Stimulated activated CD8-positive, alpha-beta memory T cell treated with anti-CD3 and anti-CD28 coated beads, Interleukin-12 subunit alpha, Interleukin-12 subunit beta, amount 100 ng/mL, for 24 hours (primary cell): ENCODE measurements around the gene TRPM4.
"Not testable (repeated sequence)": the region's sequence is repeated elsewhere in the genome, so short reads cannot be mapped to it uniquely, and the experiment has no call there.

ENCODE experiments used
- DNase-seq: peaks from one replicate; pipeline ENCODE4 v3.0.0-alpha.2; 2020; ENCODE audit errors: extremely low read depth

Gene TRPM4

GRCh38 chr19:49190781-49191180, 33.2 kb downstream of the TRPM4 start:
- no peak for DNase-seq

GRCh38 chr19:49193822-49194394, 36.3 kb downstream of the TRPM4 start:
- DNase-seq: no peak

DNA sequence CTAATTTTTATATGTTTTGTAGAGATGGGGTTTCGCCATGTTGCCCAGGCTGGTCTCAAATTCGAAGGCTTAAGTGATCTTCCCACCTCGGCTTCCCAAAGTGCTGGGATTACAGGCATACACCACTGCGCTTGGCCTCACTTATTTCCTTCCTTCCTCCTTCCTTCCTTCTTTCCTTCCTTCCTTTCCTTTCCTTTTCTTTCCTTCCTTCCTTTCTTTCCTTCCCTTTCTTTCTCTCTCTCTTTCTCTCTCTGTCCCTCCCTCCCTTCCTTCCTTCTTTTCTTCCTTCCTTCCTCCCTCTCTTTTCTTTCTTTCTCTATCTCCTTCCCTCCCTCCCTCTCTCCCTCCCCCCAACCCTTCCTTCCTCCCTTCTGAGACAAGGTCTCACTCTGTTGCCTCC, 36.8 kb downstream of the TRPM4 start:
- DNase-seq: no peak

DNA sequence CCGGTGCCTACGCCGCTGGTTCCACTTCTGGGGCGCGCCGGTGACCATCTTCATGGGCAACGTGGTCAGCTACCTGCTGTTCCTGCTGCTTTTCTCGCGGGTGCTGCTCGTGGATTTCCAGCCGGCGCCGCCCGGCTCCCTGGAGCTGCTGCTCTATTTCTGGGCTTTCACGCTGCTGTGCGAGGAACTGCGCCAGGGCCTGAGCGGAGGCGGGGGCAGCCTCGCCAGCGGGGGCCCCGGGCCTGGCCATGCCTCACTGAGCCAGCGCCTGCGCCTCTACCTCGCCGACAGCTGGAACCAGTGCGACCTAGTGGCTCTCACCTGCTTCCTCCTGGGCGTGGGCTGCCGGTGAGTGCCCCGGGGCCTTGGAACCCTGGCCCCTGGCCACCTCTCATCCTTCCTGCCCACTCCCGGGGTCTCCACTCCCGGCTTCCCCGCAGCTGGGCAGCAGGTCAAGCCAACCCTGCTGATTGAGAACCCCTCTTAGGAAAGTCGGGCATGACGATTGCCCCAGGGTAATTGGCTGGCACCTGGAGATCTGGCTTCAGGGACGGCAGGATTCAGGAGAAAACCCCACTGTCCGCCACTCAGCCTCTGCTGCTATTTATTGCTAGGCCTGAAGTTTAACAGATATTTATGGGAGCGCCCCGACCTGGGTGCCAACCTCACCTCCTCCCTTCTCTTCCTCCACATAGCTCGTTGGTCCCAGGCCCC, 39.1 kb downstream of the TRPM4 start:
- DNase-seq: no peak

DNA sequence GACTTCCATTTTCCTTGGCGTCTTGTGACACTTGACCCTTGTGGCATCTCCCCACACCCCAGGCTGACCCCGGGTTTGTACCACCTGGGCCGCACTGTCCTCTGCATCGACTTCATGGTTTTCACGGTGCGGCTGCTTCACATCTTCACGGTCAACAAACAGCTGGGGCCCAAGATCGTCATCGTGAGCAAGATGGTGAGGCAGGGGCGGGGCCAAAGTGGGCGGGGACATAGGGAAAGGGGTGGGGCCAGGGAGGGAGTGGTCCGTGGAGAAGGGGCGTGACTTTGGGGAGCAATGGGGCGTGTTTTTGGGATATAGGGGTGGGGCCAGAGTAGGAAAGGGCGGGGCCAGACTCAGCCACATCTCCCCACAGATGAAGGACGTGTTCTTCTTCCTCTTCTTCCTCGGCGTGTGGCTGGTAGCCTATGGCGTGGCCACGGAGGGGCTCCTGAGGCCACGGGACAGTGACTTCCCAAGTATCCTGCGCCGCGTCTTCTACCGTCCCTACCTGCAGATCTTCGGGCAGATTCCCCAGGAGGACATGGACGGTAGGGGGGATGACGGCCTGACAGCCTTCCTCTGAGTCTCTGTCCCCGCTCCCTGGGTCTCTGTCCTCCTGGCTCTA, 42.8 kb downstream of the TRPM4 start:
- DNase-seq: no peak

GRCh38 chr19:49201042-49201441, 43.5 kb downstream of the TRPM4 start:
- no peak for DNase-seq

DNA sequence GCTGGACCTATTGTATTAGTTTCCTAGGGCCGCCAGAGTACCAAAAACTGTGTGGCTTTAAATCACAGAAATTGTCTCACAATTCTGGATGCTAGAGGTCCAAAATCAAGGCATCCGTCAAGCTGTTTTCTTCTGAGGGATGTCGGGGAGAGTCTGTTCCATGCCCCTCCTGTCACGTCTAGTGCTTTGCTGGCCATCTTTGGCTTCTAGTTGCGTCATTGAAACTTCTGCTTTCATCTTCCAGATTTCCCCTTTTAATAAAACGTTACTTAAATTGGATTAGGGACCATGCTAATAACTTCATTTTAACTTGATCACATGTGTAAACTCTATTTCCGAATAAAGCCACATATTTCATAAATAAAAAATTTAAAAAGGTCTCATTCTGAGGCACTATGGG, 47.5 kb downstream of the TRPM4 start:
- no peak for DNase-seq

DNA sequence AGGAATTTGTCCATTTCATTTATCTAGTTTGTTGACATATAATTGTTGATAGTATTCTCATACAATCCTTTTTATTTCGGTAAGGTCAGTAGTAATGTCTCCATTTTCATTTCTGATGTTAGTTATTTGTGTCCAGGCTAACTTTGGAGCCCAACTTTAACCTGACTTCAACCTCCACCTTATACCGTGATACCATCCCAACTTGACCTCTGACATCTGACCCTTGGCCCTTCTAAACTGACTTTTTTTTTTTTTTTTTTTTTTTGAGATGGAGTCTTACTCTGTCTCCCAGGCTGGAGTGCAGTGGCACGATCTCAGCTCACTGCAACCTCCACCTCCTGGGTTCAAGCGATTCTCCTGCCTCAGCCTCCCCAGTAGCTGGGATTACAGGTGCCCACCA, 51.9 kb downstream of the TRPM4 start:
- not testable (repeated sequence) for DNase-seq

DNA sequence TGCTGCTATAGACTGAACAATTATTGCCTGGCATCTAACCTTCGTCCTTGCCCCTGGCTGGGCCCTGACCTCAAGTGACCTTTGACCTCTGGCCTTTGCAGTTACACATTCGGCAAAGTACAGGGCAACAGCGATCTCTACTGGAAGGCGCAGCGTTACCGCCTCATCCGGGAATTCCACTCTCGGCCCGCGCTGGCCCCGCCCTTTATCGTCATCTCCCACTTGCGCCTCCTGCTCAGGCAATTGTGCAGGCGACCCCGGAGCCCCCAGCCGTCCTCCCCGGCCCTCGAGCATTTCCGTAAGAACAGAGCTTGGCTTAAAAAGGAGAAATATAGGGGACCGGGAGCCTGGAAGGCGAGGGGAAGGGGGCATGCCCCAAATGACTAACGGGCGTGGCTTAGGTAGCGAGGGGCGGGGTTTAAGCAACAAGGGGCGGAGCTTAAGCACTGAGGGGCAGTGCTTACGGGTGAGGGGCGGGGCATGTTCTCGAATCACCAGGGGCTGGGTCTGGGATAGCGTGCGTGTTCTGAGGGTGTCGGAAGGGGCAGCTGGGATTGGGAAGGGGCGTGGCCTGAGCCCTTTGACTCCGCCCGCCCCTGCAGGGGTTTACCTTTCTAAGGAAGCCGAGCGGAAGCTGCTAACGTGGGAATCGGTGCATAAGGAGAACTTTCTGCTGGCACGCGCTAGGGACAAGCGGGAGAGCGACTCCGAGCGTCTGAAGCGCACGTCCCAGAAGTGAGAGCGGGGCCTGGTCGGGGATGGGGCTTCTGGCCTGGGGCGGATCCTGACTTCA, 52.7 kb downstream of the TRPM4 start:
- no peak for DNase-seq

DNA sequence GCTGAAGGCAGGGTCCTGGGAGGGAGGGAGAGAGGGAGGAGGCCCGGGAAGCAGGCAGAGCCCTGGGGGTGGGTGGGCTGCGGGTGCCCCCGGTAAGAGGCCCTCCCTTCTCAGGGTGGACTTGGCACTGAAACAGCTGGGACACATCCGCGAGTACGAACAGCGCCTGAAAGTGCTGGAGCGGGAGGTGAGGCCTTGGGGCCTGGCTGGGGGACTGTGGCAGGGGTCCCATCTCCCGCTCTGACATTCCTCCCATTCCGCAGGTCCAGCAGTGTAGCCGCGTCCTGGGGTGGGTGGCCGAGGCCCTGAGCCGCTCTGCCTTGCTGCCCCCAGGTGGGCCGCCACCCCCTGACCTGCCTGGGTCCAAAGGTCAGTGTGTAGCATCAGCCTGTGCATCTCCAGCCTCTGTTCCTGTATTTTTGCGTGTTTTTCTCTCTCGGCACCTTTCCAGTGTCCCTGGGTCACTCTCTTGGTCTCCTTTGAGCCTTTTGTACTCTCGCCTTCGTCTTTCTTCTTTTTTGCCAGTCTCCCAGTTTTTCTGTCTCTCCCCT, 53.4 kb downstream of the TRPM4 start:
- DNase-seq: no peak

DNA sequence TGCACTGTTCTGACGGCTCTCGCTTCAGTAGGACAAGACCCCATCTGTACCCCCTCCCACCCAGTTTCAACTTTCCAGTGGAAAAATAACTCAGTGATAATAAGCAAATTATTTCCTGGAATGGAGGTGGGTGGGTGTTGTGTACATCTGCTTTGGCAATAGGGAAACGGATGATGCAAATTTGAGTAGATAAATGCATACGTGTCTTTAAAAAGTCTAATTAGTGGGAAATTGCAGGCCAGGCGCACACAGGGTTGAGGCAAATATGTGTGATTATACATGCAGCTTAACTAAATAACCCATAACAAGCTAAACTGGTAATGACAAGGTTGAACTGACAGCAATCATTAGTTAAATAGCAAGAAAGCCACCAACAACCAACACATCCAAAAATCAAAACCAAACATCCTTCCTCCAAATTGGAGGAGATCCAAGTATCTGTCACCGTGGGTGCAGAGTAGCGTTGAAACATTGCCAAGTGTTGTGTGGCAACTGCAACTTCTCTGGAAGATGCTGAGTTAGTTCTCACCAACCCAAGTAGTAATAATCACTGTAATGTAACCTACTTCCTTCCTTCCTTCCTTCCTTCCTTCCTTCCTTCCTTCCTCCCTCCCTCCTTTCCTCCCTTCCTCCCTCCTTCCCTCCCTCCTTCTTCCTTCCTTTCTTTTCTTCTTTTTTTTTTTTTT, 54.6 kb downstream of the TRPM4 start:
- no peak for DNase-seq

DNA sequence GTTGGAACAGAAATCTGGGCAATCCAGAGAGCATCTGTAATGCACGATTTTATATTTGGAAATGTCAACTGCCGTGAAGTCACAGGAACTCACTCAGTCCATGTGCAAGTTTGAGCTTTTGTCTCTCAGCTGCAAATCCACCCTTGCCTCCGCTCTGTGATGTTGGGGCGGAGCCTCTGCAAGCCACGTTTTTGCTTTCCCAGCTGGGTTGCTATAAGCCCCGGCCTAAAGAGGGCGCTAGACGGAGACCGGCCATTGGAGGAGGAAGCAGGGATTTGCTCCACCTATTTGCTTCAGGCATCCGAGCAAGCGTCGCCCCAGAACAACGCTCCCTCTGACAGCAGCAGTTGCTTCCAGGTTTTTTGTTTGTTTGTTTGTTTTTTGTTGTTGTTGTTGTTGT, 56.2 kb downstream of the TRPM4 start:
- DNase-seq: no peak

GRCh38 chr19:49214701-49215100, 57.1 kb downstream of the TRPM4 start:
- DNase-seq: no peak

DNA sequence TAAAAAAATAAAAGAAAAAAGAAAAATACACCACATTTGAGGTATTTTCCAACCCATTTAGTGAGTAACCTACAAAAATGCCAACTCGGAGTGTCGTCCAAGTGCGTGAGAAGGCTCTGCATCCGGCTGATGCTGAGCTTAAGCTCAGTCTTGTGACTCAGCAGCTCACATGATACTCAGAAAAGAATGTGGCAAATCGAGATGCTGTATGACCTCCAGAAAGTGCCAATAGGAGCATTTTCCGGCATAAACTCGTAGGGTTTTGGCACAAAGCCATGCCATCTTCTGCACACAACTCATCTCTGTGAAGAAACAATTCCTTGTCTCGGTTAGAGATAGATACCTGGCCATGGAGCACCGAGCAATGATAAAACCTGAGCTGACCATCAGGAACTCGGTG, 58.5 kb downstream of the TRPM4 start:
- DNase-seq: no peak

GRCh38 chr19:49217382-49217781, 59.8 kb downstream of the TRPM4 start:
- no peak for DNase-seq

DNA sequence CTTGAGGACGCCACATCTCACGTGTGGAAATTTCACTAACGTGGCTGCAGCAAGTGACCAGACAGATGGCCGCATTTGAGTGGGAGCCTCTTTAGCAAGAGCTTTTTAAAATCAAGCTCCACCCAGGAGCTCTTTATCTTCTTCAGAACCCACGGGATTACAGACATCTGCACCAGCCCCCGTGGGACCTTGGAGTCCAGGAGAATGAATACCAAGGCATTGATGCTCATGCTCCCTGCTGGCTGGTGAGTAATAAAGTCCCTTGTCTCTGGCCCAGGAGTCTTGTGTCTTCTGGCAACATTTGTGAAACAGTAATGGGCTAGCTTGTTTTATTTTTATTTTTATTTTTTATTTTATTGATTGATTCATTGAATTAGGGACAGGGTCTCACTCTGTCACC, 64.4 kb downstream of the TRPM4 start:
- no peak for DNase-seq

DNA sequence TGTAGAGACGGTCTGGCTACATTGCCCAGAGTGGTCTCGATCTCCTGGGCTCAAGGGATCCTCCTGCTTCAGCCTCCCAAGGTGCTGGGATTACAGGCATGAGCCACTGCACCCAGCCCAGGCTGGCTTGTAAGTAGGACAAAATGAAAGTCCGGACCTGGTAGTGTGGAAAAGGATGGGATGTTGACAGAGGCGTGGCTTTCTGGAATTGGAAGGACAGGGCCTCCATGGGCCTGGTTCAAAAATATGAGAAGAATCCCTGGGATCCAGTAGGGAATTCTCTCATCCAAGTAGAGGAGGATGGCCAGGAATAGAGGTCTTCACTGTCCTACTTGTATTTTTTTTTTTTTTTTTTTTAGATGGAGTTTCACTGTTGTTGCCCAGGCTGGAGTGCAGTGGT, 64.9 kb downstream of the TRPM4 start:
- DNase-seq: no peak

DNA sequence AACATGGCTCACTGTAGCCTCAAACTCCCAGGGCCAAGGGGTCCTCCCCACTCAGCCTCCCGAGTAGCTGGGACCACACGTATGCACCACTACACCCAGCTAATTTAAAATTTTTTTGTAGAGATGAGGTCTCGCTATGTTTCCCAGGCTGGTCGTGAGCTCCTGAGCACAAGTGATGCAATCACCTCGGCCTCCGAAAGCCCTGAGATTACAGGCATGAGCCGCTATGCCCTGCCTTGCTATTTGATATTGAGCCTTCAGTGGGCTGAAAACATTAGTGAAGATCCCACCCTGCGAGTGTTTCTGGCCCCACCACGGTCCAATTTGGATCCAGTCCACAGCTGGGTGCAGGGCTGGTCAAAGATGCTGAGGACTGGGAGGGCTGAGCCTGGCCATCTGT, 65.9 kb downstream of the TRPM4 start:
- no peak for DNase-seq

DNA sequence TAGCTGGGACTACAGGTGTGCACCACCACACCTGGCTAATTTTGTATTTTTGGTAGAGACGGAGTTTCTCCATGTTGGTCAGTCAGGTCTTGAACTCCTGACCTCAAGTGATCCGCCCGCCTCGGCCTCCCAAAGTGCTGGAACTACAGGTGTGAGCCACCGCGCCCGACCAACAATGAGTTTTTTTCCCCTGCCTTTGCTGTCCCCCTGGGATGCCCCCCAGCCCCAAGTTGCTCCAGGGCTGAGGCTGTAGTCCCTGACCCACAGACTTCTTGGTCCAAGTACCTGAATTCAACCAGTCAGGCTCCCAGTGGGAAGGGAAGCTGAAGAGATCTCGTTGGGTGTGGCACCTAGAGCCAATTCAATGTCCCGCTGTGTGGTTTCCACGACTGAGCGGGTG, 66.8 kb downstream of the TRPM4 start:
- DNase-seq: not testable (repeated sequence)

GRCh38 chr19:49224879-49225278, 67.3 kb downstream of the TRPM4 start:
- DNase-seq: no peak

DNA sequence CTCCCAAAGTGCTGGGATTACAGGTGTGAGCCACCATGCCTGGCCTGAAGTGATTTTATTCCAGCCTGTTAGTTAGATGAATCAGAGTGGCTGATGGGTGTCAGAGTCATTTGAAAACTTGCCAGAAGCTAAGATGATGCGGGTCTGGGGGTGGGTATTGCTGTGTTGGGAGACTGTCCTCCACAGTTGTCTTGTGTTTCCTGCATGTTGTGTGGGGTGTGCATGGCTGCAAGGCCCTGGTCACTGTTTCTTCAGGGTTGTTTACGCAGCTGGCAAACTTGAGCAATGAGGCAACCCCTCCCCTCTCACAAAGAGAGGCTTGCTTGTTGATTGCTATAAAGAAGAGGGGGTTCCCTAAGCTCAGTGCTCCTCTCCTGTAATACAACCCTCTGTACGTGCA, 71.8 kb downstream of the TRPM4 start:
- no peak for DNase-seq

- DNase-seq: no peak
Measured at GRCh38 chr19:49231389-49231788, 73.8 kb downstream of the TRPM4 start.
